NCI-H2227 (cell line): ENCODE data around the gene IL3RA.
"Not testable (repeated sequence)": the region's sequence is repeated elsewhere in the genome, so short reads cannot be mapped to it uniquely, and the experiment has no call there.

ENCODE experiments used
- DNase-seq: peaks from one replicate; lab custom pipeline; 2025; ENCODE audit not compliant: unreplicated experiment; lab: John Stamatoyannopoulos, UW

IL3RA gene

GRCh38 chrX:1397441-1398270 lies 61.1 kb downstream of the IL3RA start:
- DNase-seq: no peak

- no peak for DNase-seq
Measured at GRCh38 chrX:1398431-1399340, 62.1 kb downstream of the IL3RA start.

GRCh38 chrX:1400049-1400448 lies 63.5 kb downstream of the IL3RA start:
- no peak for DNase-seq

- no peak for DNase-seq
Measured at GRCh38 chrX:1400742-1401471, 64.3 kb downstream of the IL3RA start.

GRCh38 chrX:1401611-1402430 lies 65.2 kb downstream of the IL3RA start:
- no peak for DNase-seq

- DNase-seq: no peak
Measured at GRCh38 chrX:1403228-1403627, 66.6 kb downstream of the IL3RA start.

- DNase-seq: not testable (repeated sequence)
Measured at GRCh38 chrX:1403867-1404266, 67.3 kb downstream of the IL3RA start.

- not testable (repeated sequence) for DNase-seq
Measured at GRCh38 chrX:1405769-1406168, 69.2 kb downstream of the IL3RA start.

- DNase-seq: no peak
Measured at GRCh38 chrX:1407035-1407434, 70.5 kb downstream of the IL3RA start.

- no peak for DNase-seq
Measured at GRCh38 chrX:1411326-1411725, 74.7 kb downstream of the IL3RA start.

GRCh38 chrX:1412551-1413161 lies 76.1 kb downstream of the IL3RA start:
- DNase-seq: no peak

GRCh38 chrX:1416327-1416784 lies 79.8 kb downstream of the IL3RA start:
- no peak for DNase-seq

- DNase-seq: no peak
Measured at GRCh38 chrX:1416965-1417760, 80.6 kb downstream of the IL3RA start.

- no peak for DNase-seq
Measured at GRCh38 chrX:1417921-1418771, 81.6 kb downstream of the IL3RA start.

- DNase-seq: no peak
Measured at GRCh38 chrX:1418901-1419544, 82.4 kb downstream of the IL3RA start.

- DNase-seq: no peak
Measured at GRCh38 chrX:1419545-1420355, 83.2 kb downstream of the IL3RA start.

GRCh38 chrX:1420371-1420770 lies 83.8 kb downstream of the IL3RA start:
- no peak for DNase-seq
